Measurements from ENCODE around the gene SLCO2A1.

SLCO2A1 gene

DNA sequence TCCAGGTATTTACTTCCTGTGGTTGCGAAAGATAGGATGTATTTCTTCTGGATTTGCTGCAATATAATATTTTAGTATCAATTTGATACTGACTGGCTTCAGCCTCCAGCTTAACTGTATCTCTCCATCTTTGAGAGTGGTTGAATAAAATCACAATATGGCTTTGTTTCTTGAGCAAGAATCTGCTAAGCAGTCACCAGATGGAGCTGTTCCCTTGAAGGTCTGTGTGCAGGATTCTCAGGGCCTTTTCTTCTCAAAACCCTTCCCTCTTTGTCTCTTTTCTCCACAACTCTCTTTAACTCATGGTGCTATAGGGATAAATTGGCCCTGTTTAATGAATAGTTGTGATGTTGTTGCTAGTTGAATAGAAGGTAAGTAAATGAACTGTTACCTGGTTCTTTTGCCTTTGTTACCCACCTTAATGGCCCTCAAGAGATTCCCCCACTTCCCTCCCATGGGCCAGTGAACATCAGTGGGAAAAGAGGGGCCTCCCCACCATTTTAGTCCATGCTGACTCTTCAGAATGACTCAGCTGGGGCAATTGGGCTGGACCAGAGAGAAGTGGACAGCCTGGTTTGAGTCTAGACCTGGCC, 99.3 kb downstream of the SLCO2A1 start:
- 0 out of 2 replicates have a peak, but pooled peaks cover 4% of the 10 kb centered on the region for H3K4me1 ChIP-seq (ENCODE audit: low read length)
- TF ChIP-seq EZH2 (optimal IDR thresholded peaks at IDR 0.05; ENCODE audit: low read depth, low read length) = no peak
- TF ChIP-seq, protein P1, sequence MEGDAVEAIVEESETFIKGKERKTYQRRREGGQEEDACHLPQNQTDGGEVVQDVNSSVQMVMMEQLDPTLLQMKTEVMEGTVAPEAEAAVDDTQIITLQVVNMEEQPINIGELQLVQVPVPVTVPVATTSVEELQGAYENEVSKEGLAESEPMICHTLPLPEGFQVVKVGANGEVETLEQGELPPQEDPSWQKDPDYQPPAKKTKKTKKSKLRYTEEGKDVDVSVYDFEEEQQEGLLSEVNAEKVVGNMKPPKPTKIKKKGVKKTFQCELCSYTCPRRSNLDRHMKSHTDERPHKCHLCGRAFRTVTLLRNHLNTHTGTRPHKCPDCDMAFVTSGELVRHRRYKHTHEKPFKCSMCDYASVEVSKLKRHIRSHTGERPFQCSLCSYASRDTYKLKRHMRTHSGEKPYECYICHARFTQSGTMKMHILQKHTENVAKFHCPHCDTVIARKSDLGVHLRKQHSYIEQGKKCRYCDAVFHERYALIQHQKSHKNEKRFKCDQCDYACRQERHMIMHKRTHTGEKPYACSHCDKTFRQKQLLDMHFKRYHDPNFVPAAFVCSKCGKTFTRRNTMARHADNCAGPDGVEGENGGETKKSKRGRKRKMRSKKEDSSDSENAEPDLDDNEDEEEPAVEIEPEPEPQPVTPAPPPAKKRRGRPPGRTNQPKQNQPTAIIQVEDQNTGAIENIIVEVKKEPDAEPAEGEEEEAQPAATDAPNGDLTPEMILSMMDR (IDR thresholded peaks at IDR 0.05; ENCODE audit: low read length) = peak; percentile 52
- H4K20me1 ChIP-seq (ENCODE audit: insufficient read depth, low read length) = no peaks in the 10 kb centered on the region
- H3K9me3 ChIP-seq (replicated peaks; ENCODE audit: insufficient read depth, low read length) = no peaks in the 10 kb centered on the region
- H3K36me3 ChIP-seq (replicated peaks; ENCODE audit: insufficient read depth, low read length) = no peaks in the 10 kb centered on the region
- H3K79me2 ChIP-seq (ENCODE audit: low read length) = no peaks in the 10 kb centered on the region
- H3K9me2 ChIP-seq (replicated peaks; ENCODE audit: insufficient read depth, low read length) = no peaks in the 10 kb centered on the region
- no peak overlapping the region for H2AFZ ChIP-seq (ENCODE audit: low read length)
- H3K4me3 ChIP-seq (ENCODE audit: low read length) = no peak overlapping the region
- DNase-seq = peak; percentile 46
- H3K27ac ChIP-seq (ENCODE audit: low read length) = no peak overlapping the region
- no peak overlapping the region for H3K9ac ChIP-seq (ENCODE audit: low read length)
- no peaks in the 10 kb centered on the region for H3F3A ChIP-seq (ENCODE audit: insufficient read depth, low read length)
- no peaks in the 10 kb centered on the region for H3K27me3 ChIP-seq (replicated peaks; ENCODE audit: insufficient read depth, low read length)
- no peak overlapping the region for H3K4me2 ChIP-seq (ENCODE audit: low read depth, low read length)

DNA sequence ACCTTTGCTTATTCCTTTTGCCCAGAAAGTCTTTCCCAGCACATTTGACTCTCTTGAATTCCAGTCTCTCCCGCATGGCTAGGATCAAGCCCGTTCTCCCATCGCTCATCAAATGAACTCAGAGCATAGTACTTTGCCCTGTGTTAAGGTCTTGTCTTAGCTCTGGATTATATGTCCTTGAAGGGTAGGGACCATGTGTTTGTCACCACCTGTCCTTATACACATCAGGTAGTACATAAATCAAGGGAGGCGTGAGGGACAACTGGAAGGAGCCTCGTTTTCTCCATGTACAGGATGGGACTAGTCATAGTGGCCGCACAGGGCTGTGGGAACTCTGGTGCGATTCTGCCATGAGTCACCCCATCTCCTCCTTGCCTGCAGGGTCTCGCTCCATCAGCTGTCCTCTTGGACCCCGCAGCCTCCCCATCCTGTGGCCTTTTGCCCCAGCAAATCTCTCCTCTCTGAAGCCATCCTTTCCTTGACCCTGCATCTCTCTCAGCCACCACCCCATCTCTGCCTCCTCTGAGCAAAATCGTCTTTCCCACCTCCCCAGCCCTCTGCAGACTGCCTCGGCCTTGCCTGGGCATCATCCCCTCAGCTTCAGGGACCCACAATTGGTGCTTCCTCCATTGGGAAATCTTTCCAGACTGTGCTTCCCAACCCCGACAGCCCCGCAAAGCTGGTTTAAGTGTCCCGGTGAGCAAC, 100.7 kb downstream of the SLCO2A1 start:
- Histone ChIP-seq H3K9ac (ENCODE audit: low read length) (no peak overlapping the region), H3K4me2 (ENCODE audit: low read depth, low read length) (no peak overlapping the region), H3K4me1 (ENCODE audit: low read length) (0 out of 2 replicates have a peak, but pooled peaks cover 4% of the 10 kb centered on the region), H3K79me2 (ENCODE audit: low read length) (no peaks in the 10 kb centered on the region), H3F3A (ENCODE audit: insufficient read depth, low read length) (no peaks in the 10 kb centered on the region), H3K27me3 (replicated peaks; ENCODE audit: insufficient read depth, low read length) (no peaks in the 10 kb centered on the region), H4K20me1 (ENCODE audit: insufficient read depth, low read length) (no peaks in the 10 kb centered on the region), H3K9me3 (replicated peaks; ENCODE audit: insufficient read depth, low read length) (no peaks in the 10 kb centered on the region), H3K4me3 (ENCODE audit: low read length) (no peak overlapping the region), H3K9me2 (replicated peaks; ENCODE audit: insufficient read depth, low read length) (no peaks in the 10 kb centered on the region), H3K36me3 (replicated peaks; ENCODE audit: insufficient read depth, low read length) (no peaks in the 10 kb centered on the region), H2AFZ (ENCODE audit: low read length) (no peak overlapping the region), H3K27ac (ENCODE audit: low read length) (no peak overlapping the region)
- no peak for TF ChIP-seq EZH2phosphoT487 (IDR thresholded peaks at IDR 0.05; ENCODE audit: low read length)
- TF ChIP-seq, protein P1 (IDR thresholded peaks at IDR 0.05; ENCODE audit: low read length) = no peak
- no peak for TF ChIP-seq EZH2 (optimal IDR thresholded peaks at IDR 0.05; ENCODE audit: low read depth, low read length)
- DNase-seq = no peak

DNA sequence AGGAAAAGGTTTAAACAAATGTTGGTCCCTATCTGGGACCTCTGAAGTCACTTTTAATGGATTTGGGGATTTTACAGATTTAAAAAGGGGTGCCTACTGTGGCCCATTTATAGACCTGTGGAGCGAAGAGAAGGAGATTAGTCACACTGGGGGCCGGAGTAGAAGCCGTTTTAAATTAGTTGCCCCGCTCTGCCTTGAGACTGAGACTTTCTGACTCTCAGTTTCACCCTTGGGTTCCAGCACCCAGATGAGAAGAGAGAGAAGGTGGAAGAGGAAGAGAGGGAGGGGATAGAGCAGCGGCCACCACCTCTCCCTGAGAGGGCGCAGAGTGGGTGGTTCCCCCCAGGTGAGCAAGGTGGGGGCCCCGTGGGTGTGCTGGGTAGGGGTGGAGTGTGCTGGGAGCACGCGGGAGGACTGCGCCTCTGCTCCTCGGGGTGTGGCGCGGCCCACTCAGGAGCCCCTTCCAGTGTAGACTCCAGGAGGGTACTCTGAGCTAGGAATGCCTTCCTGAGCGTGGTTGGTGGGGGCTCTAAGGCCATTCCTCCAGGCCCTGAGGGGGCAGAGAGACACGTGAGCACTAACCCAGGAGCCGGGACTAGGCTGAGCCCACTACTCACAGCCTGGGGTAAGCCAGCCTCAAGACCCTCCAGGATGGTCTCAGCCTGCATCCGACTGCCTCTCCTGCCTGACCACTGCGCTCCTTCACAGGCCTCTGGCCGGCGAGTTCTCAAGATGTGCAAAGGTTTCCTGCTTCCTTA, 101.4 kb downstream of the SLCO2A1 start:
- no peak for TF ChIP-seq EZH2 (optimal IDR thresholded peaks at IDR 0.05; ENCODE audit: low read depth, low read length)
- no peak for TF ChIP-seq EZH2phosphoT487 (IDR thresholded peaks at IDR 0.05; ENCODE audit: low read length)
- TF ChIP-seq, protein P1 (IDR thresholded peaks at IDR 0.05; ENCODE audit: low read length) = no peak
- H3K27ac ChIP-seq (ENCODE audit: low read length) = no peak overlapping the region
- H3K4me2 ChIP-seq (ENCODE audit: low read depth, low read length) = peak overlapping the region; percentile 66
- 0 out of 2 replicates have a peak, but pooled peaks cover 4% of the 10 kb centered on the region for H3K4me1 ChIP-seq (ENCODE audit: low read length)
- no peaks in the 10 kb centered on the region for H3K9me2 ChIP-seq (replicated peaks; ENCODE audit: insufficient read depth, low read length)
- no peak overlapping the region for H3K9ac ChIP-seq (ENCODE audit: low read length)
- H3K79me2 ChIP-seq (ENCODE audit: low read length) = no peaks in the 10 kb centered on the region
- H3F3A ChIP-seq (ENCODE audit: insufficient read depth, low read length) = no peaks in the 10 kb centered on the region
- H3K4me3 ChIP-seq (ENCODE audit: low read length) = peak overlapping the region; percentile 31
- H3K9me3 ChIP-seq (replicated peaks; ENCODE audit: insufficient read depth, low read length) = no peaks in the 10 kb centered on the region
- H2AFZ ChIP-seq (ENCODE audit: low read length) = peak overlapping the region; percentile 33; the same call in 1 of the 2 replicates
- H3K27me3 ChIP-seq (replicated peaks; ENCODE audit: insufficient read depth, low read length) = no peaks in the 10 kb centered on the region
- DNase-seq = no peak
- H4K20me1 ChIP-seq (ENCODE audit: insufficient read depth, low read length) = no peaks in the 10 kb centered on the region
- H3K36me3 ChIP-seq (replicated peaks; ENCODE audit: insufficient read depth, low read length) = no peaks in the 10 kb centered on the region

Data from MM.1S (cell line).